Kidney (tissue), 14 donors: Measurements from ENCODE around the gene PEX14. TPM values are rescaled to one million over a fixed set of nuclear protein-coding genes. Genes with fewer than 3 reads are reported as not detected.

Experiments
- DNase-seq, 5 donors: peaks; one replicate each; pipeline ENCODE4 v3.0.0-alpha.2; 2013 to 2020
- FAIRE-seq: peaks from 2 replicates; lab custom pipeline; 2012; peaks lifted over from hg19 to GRCh38; lab: Jason Lieb, UNC
- H3K27ac ChIP-seq, 2 donors: one replicate each; pipeline ENCODE4 v1.7.0; 2013; ENCODE audit warnings: low read depth in 2 of 2, low read length in 2 of 2, inconsistent platforms in 1 of 2
- H3K27me3 ChIP-seq: one replicate; pipeline ENCODE4 v1.7.1; 2013; ENCODE audit warnings: low read length, inconsistent platforms; ENCODE audit not compliant: control insufficient read depth, insufficient read depth
- H3K36me3 ChIP-seq, 3 donors: one replicate each; pipeline versions ENCODE4 v1.7.0 to v1.7.1; 2013; ENCODE audit warnings: low read length in 3 of 3, control low read depth in 1 of 3, inconsistent platforms in 1 of 3; ENCODE audit not compliant: insufficient read depth in 3 of 3, control insufficient read depth in 2 of 3
- H3K4me1 ChIP-seq, 3 donors: one replicate each; pipeline versions ENCODE4 v1.7.0 to v1.7.1; 2013; ENCODE audit warnings: low read length in 3 of 3, inconsistent platforms in 1 of 3, low read depth in 1 of 3; ENCODE audit not compliant: control insufficient read depth in 2 of 3, insufficient read depth in 2 of 3
- H3K4me3 ChIP-seq, 3 donors: one replicate each; pipeline versions ENCODE4 v1.7.0 to v1.8.1; 2013; ENCODE audit warnings: low read length in 3 of 3, control low read depth in 1 of 3, inconsistent platforms in 1 of 3
- H3K9ac ChIP-seq, 3 donors: one replicate each; pipeline versions ENCODE4 v1.7.0 to v1.7.1; 2013; ENCODE audit warnings: low read length in 3 of 3, control low read depth in 1 of 3, inconsistent platforms in 1 of 3
- H3K9me3 ChIP-seq, 3 donors: one replicate each; pipeline versions ENCODE4 v1.7.0 to v1.7.1; 2013; ENCODE audit warnings: low read length in 3 of 3, control low read depth in 1 of 3, inconsistent platforms in 1 of 3; ENCODE audit not compliant: control insufficient read depth in 2 of 3, insufficient read depth in 1 of 3
- CTCF ChIP-seq: IDR thresholded peaks from 3 replicates; pipeline ENCODE4 v1.5.1; 2012; ENCODE audit warnings: mild to moderate bottlenecking, moderate library complexity, borderline replicate concordance; ENCODE audit not compliant: insufficient read depth; ENCODE audit errors: extremely low read depth
- intact Hi-C: fragments of 100-400 bp; cut with DNase I; formaldehyde crosslinking; loops from one replicate; pipeline ENCODE4 v1.11.1; 2022
- polyA plus RNA-seq: library from polyadenylated mRNA; stranded (reverse); fragments of 350-450 nt; fragmentation: Illumina TruSeq; extraction: RNeasy Lipid Tissue Mini Kit (QIAGEN cat#74804); gene quantifications from one replicate; pipeline ENCODE4 v1.2.3, GENCODE V29; 2014; ENCODE audit warnings: low read depth, low replicate concordance; ENCODE audit not compliant: insufficient read depth
- total RNA-seq: library from RNA; stranded (reverse); fragmentation: NEBNext Ultra II Directional; extraction: Animal tissue kit (Norgen Biotek cat#: 25700); gene quantifications from one replicate; pipeline ENCODE4 v1.2.1, GENCODE V29; 2021
- donor health status: control.
- donor health status: control.
- donor health status: control.
- donor health status: control.
- donor health status: control.
- donor health status: DM: yes; HTN: yes; CAD: no.
- donor health status: Normal renal cell carcinoma (clear cell type).

Gene PEX14
- total and polyA plus RNA-seq, 2 donors from 2014 or later, result 22.8 to 25.8 TPM

- Histone ChIP-seq H3K9me3 (no peaks in the 10 kb centered on the region), H3K27ac (peak overlapping the region; percentile 58 to 69), H3K4me3 (peak overlapping the region; percentile 57 to 98 (median 95)), H3K27me3 (no peaks in the 10 kb centered on the region), H3K9ac (peak overlapping the region; percentile 11 to 91 (median 85)), H3K36me3 (no peaks in the 10 kb centered on the region), H3K4me1 (peaks cover 0 to 21% (median 3%) of the 10 kb centered on the region in 3 donors)
- intact Hi-C loops, result no loop called here
- no peak for DNase-seq
- no peak for FAIRE-seq
- TF ChIP-seq CTCF, result no peak
Observed at GRCh38 chr1:10475510-10475909, 760 bp downstream of the PEX14 start.

DNA sequence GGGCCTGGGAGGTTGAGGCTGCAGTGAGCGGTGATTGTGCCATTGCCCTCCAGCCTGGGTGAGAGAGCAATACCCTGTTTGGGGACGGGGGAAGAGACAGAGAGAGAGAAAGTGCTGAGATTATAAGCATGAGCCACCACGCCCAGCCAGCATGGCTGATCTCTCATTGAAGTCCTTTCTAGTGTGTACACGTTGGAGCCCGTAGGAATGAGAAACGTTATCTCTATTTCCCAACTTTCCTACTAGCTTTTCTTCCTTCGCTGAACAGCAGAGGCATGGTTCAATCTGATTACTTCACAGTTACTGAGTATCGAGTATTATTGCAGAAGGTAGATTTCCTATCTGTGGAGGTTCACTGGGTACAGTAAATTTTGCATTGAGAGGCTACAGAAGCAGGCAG lies 4.5 kb downstream of the PEX14 start:
- Histone ChIP-seq H3K4me1 (peaks cover 0 to 13% (median 0%) of the 10 kb centered on the region in 3 donors), H3K9ac (no peak overlapping the region), H3K4me3 (no peak overlapping the region), H3K27ac (no peak overlapping the region), H3K27me3 (no peaks in the 10 kb centered on the region), H3K36me3 (no peaks in the 10 kb centered on the region), H3K9me3 (no peaks in the 10 kb centered on the region)
- peak in 1 of 5 donors; percentile 28 for DNase-seq
- intact Hi-C loops, result no loop called here
- FAIRE-seq, result no peak
- no peak for TF ChIP-seq CTCF

GRCh38 chr1:10480614-10481013 lies 5.9 kb downstream of the PEX14 start:
- H3K27me3 ChIP-seq, result no peaks in the 10 kb centered on the region
- TF ChIP-seq CTCF, result no peak
- no peaks in the 10 kb centered on the region for H3K9me3 ChIP-seq
- H3K9ac ChIP-seq, result no peak overlapping the region
- FAIRE-seq (no peak), DNase-seq (no peak)
- no peak overlapping the region for H3K4me3 ChIP-seq
- H3K27ac ChIP-seq, result no peak overlapping the region
- no peaks in the 10 kb centered on the region for H3K36me3 ChIP-seq
- peaks cover 0 to 7% (median 0%) of the 10 kb centered on the region in 3 donors for H3K4me1 ChIP-seq
- intact Hi-C loops, result no loop called here

DNA sequence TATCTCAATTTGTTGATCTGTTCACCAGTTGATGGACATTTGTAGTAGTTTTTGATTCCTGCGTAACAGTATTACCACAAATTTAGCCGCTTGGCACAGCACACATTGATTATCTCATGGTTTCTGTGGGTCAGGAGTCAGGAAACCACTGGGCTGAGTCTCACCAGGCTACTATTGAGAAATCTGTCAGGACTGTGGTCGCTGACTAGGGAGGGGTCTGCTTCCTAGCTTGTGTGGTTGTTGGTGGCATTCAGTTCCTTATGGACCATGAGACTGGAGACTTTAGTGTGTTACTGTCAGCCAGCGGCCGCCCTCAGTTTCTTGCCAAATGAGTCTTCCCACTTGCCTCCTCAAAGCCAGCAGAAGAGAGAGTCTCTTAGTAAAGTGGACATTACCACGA lies 9.8 kb downstream of the PEX14 start:
- Histone ChIP-seq H3K4me3 (no peak overlapping the region), H3K27ac (no peak overlapping the region), H3K36me3 (no peaks in the 10 kb centered on the region), H3K9me3 (no peaks in the 10 kb centered on the region), H3K27me3 (no peaks in the 10 kb centered on the region), H3K4me1 (peaks cover 0 to 1% (median 0%) of the 10 kb centered on the region in 3 donors), H3K9ac (no peak overlapping the region)
- TF ChIP-seq CTCF, result no peak
- FAIRE-seq, result no peak
- peak in 1 of 5 donors; percentile 44 for DNase-seq
- intact Hi-C loops, result no loop called here
